MCF 10A (cell line): Measurements from ENCODE around the gene FZD2. TPM values are rescaled to one million over a fixed set of nuclear protein-coding genes. Genes with fewer than 3 reads are reported as not detected.

Source experiments
- BruUV-seq: library from RNA; stranded (reverse); fragments of 400-500 nt; replicated peaks from 2 replicates; lab custom pipeline; 2021; lab: Mats Ljungman, UMichigan
- CTCF ChIA-PET: fragments of 300-600 bp; sonication (Branson Sonifier 250); formaldehyde crosslinking; extraction: SDS; loops from one replicate; lab custom pipeline; 2021; ENCODE audit warnings: antibody characterized with exemption, inconsistent platforms; lab: Yijun Ruan, JAX
- POLR2A ChIA-PET: fragments of 300-600, 350-650 bp; sonication (Branson Sonifier 250); formaldehyde crosslinking; extraction: SDS; loops from one replicate; lab custom pipeline; 2020; ENCODE audit warnings: antibody characterized with exemption, inconsistent platforms; lab: Yijun Ruan, JAX
- DNase-seq: peaks from one replicate; pipeline ENCODE4 v3.0.0-alpha.2; 2018; ENCODE audit not compliant: unreplicated experiment
- H3K27ac Mint-ChIP-seq: one replicate; pipeline ENCODE4 v1.8.0; 2022; ENCODE audit warnings: mild to moderate bottlenecking, low read depth, mixed read lengths; ENCODE audit not compliant: unreplicated experiment
- H3K27me3 Mint-ChIP-seq: one replicate; pipeline ENCODE4 v1.8.0; 2022; ENCODE audit warnings: mixed read lengths; ENCODE audit not compliant: insufficient read depth, unreplicated experiment
- H3K36me3 Mint-ChIP-seq: one replicate; pipeline ENCODE4 v1.8.0; 2022; ENCODE audit warnings: mild to moderate bottlenecking, moderate library complexity, mixed read lengths; ENCODE audit not compliant: insufficient read depth, unreplicated experiment
- H3K4me1 Mint-ChIP-seq: one replicate; pipeline ENCODE4 v1.8.0; 2022; ENCODE audit warnings: mixed read lengths; ENCODE audit not compliant: insufficient read depth, unreplicated experiment
- H3K4me3 Mint-ChIP-seq: one replicate; pipeline ENCODE4 v1.8.0; 2022; ENCODE audit warnings: mild to moderate bottlenecking, moderate library complexity, mixed read lengths; ENCODE audit not compliant: unreplicated experiment
- H3K9me3 Mint-ChIP-seq: one replicate; pipeline ENCODE4 v1.8.0; 2022; ENCODE audit warnings: mixed read lengths; ENCODE audit not compliant: unreplicated experiment
- CTCF ChIP-seq: fragments of 200-600 bp; IDR thresholded peaks from one replicate; pipeline ENCODE4 v1.8.0; 2022; ENCODE audit warnings: antibody characterized with exemption, mild to moderate bottlenecking; ENCODE audit not compliant: unreplicated experiment
- intact Hi-C: fragments of 100-400 bp; cut with micrococcal nuclease; formaldehyde crosslinking; loops from 2 replicates; pipeline ENCODE4 v1.14.1; 2022
- total RNA-seq: library from RNA; stranded (reverse); gene quantifications from 2 replicates; pipeline ENCODE4 v1.2.3, GENCODE V29; 2022

The FZD2 gene
- total RNA-seq, 1 experiment from 2014 or later, result 6.8 TPM

GRCh38 chr17:44581868-44582267, 24.6 kb downstream of the FZD2 start:
- H3K4me1 Mint-ChIP-seq, result peaks cover 4% of the 10 kb centered on the region
- peaks cover 9% of the 10 kb centered on the region for H3K36me3 Mint-ChIP-seq
- peaks cover 45% of the 10 kb centered on the region for H3K27me3 Mint-ChIP-seq
- DNase-seq, result peak; percentile 24
- POLR2A ChIA-PET, result no interaction called here
- no peak overlapping the region for H3K4me3 Mint-ChIP-seq
- no peak overlapping the region for H3K27ac Mint-ChIP-seq
- no peak for TF ChIP-seq CTCF
- no peaks in the 10 kb centered on the region for H3K9me3 Mint-ChIP-seq
- CTCF ChIA-PET, result interaction anchor here (0.6 to 2.2 kb wide), 2 partner anchors 49 to 139 kb away, joined by 5 to 6 read pairs; no protein-coding TSS in a partner anchor
- BruUV-seq, result no TSS peak
- intact Hi-C loops, result no loop called here

GRCh38 chr17:44584443-44584842, 27.2 kb downstream of the FZD2 start:
- CTCF ChIA-PET, result interaction anchor here (0.7 kb wide), 1 partner anchor 30 kb away, joined by 3 read pairs; no protein-coding TSS in a partner anchor
- H3K9me3 Mint-ChIP-seq, result no peaks in the 10 kb centered on the region
- intact Hi-C loops, result no loop called here

GRCh38 chr17:44585315-44585714, 28.0 kb downstream of the FZD2 start:
- intact Hi-C loops, result no loop called here
- no peaks in the 10 kb centered on the region for H3K36me3 Mint-ChIP-seq
- H3K27me3 Mint-ChIP-seq, result peaks cover 15% of the 10 kb centered on the region
- DNase-seq, result no peak
- BruUV-seq, result no TSS peak
- no peak overlapping the region for H3K27ac Mint-ChIP-seq
- H3K9me3 Mint-ChIP-seq, result no peaks in the 10 kb centered on the region
- H3K4me3 Mint-ChIP-seq, result no peak overlapping the region
- no peak for TF ChIP-seq CTCF
- peaks cover 15% of the 10 kb centered on the region for H3K4me1 Mint-ChIP-seq
- CTCF ChIA-PET, result no interaction called here
- POLR2A ChIA-PET, result no interaction called here

More at GRCh38 chr17:44584443-44584842, 27.2 kb downstream of the FZD2 start:
- H3K36me3 Mint-ChIP-seq, result no peaks in the 10 kb centered on the region
- POLR2A ChIA-PET, result no interaction called here
- no TSS peak for BruUV-seq
- peaks cover 15% of the 10 kb centered on the region for H3K4me1 Mint-ChIP-seq
- no peak for TF ChIP-seq CTCF
- peaks cover 24% of the 10 kb centered on the region for H3K27me3 Mint-ChIP-seq
- no peak overlapping the region for H3K27ac Mint-ChIP-seq
- no peak overlapping the region for H3K4me3 Mint-ChIP-seq
- no peak for DNase-seq

GRCh38 chr17:44587339-44587738, 30.1 kb downstream of the FZD2 start:
- H3K36me3 Mint-ChIP-seq, result no peaks in the 10 kb centered on the region
- H3K9me3 Mint-ChIP-seq, result no peaks in the 10 kb centered on the region
- H3K27me3 Mint-ChIP-seq, result peaks cover 4% of the 10 kb centered on the region
- ChIA-PET CTCF (interaction anchor here (0.7 to 2.1 kb wide), 3 partner anchors 36 to 220 kb away, joined by 3 to 10 read pairs (median 4); no protein-coding TSS in a partner anchor), POLR2A (interaction anchor here (0.8 to 1.2 kb wide), 3 partner anchors 13 to 73 kb away, joined by 3 to 4 read pairs (median 3); no protein-coding TSS in a partner anchor)
- peaks cover 15% of the 10 kb centered on the region for H3K4me1 Mint-ChIP-seq
- intact Hi-C loops, result no loop called here
- no peak for TF ChIP-seq CTCF
- BruUV-seq, result no TSS peak
- H3K4me3 Mint-ChIP-seq, result no peak overlapping the region
- no peak overlapping the region for H3K27ac Mint-ChIP-seq
- DNase-seq, result peak; percentile 72
